GM21360 (cell line): Measurements from ENCODE around the gene ATRN.
"Not testable (repeated sequence)": the region's sequence is repeated elsewhere in the genome, so short reads cannot be mapped to it uniquely, and the experiment has no call there.

Source experiments
- ATAC-seq: cut with Tn5 transposase; IDR thresholded peaks from one replicate; pipeline ENCODE4 v1.9.1; 2021; ENCODE audit warnings: mild to moderate bottlenecking, moderate library complexity; ENCODE audit not compliant: unreplicated experiment

Gene ATRN

DNA sequence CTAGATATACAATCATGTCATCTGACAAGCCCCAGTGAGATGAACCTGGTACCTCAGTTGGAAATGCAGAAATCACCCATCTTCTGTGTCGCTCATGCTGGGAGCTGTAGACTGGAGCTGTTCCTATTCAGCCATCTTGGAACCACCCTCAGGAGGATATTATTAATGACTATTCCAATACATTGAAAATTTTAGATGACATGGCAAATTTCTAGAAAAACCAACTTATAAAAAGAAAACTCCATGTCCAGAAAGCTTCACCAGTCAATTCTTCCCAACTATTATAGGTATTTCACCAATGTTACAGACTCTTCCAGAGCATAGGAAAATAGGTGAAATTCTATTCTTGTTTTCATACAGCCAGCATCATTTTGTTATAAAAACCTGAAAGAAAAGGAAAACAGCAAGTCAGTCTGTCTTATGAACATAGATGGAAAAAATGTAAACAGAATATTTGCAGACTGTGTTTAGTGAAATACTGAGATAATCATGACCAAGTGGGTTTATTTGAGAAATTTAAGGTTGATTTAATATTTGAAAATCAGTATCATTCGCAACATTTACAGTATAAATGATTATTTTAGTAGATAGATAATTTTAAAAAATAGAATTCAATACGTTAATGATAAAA is 43.3 kb downstream of the ATRN start:
- ATAC-seq: no peak

DNA sequence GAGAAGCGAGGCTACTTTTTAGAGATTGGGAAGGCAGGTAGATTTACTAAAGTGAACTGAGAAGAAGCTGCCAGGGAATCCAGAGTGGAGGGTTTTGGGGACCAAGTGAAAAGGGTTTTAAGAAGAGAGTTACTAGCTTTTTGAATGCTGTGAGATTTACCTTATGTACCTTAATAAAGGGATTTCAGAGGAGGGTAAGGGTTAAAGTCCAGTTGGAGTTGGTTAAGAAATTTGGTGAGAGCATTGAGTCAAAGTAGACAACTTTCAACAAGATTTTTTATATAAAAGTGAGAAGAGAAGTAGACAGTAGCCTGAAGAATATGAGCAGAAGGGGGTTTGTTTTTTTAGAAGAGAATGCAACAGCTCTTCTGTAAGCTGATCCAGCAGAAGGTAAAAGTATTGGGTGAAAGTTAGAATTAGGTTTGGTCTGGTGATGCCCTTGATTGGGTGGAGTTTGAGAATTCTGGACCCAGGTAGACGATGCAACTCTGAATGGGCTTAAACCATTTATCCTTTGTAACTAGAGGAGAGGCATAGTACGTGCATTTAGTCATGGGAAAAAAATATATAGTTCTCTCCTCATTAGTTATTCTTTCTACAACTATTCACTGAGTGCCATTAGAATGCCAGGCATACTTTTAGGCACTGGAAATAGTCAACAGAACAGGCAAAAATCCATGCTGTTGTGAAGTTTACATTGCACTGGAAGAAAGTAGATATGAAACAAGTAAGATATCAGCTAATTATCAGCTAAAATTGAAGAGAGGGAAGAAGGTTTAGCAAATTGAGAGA is 44.8 kb downstream of the ATRN start:
- no peak for ATAC-seq

DNA sequence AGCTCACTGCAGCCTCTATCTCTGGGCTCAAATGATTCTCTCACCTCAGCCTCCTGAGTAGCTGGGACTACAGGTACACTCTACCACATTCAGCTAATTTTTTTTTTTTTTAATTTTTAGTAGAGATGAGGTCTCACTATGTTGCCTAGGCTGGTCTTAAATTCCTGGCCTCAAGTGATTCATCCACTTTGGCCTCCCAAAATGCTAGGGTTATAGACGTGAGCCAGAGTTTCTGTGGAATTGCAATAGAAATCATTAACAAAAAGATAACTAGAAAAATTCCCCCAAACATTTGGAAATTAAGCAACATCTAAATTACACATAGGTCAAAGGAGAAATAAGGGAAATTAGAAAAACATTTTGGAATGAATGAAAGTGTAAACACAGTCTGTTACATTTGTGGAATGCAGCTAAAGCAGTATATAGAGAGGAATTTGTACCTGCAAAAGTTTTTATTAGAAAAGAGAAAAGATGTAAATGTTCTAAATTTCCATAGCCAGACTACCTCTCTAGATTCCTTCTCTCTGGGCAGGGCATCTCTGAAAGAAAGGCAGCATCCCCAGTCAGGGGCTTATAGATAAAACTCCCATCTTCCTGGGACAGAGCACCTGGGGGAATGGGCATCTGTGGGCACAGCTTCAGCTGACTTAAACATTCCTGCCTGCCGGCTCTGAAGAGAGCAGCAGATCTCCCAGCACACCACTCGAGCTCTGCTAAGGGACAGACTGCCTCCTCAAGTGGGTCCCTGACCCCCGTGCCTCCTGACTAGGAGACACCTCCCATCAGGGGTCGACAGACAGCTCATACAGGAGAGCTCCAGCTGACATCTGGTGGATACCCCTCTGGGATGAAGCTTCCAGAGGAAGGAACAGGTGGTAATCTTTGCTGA is 51.3 kb downstream of the ATRN start:
- ATAC-seq: no peak

DNA sequence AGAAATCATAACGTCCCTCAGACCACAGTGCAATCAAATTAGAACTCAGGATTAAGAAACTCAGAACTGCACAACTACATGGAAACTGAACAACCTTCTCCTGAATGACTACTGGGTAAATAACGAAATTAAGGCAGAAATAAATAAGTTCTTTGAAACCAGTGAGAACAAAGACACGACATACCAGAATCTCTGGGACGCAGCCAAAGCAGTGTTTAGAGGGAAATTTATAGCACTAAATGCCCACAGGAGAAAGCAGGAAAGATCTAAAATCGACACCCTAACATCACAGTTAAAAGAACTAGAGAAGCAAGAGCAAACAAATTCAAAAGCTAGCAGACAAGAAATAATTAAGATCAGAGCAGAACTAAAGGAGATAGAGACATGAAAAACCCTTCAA is 53.9 kb downstream of the ATRN start:
- ATAC-seq: not testable (repeated sequence)

DNA sequence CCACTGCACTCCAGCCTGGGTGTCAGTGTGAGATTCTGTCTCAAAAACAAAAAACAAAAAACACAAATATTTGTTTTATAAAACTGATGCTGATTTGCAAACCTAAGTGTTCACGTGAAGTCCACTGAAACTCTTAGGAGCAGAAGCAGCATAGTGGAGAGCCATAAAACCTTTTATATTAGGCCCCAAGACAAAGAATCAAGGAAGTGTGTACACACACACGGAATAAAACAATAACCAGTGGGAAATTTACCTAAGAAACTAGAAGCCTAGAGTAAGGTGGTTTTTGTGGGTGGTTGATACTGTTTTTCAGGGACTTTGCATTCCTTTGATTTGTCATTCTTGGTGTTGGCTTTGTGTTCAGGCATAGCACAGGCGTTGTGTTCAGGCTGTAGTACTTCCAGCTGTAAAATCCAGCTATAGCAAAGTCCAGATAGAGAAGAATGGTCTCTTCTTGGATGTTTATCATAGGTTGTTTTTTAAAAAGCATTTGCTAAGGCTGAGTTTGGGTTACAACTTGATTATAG is 61.3 kb downstream of the ATRN start:
- ATAC-seq: no peak

DNA sequence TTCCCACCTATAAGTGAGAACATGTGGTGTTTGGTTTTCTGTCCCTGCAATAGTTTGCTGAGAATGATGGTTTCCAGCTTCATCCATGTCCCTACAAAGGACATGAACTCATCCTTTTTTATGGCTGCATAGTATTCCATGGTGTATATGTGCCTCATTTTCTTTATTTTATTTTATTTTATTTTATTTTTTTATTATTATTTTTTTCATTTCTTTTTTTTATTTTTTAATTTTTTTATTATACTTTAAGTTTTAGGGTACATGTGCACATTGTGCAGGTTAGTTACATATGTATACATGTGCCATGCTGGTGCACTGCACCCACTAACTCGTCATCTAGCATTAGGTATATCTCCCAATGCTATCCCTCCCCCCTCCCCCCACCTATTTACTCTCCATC is 66.9 kb downstream of the ATRN start:
- ATAC-seq: not testable (repeated sequence)

DNA sequence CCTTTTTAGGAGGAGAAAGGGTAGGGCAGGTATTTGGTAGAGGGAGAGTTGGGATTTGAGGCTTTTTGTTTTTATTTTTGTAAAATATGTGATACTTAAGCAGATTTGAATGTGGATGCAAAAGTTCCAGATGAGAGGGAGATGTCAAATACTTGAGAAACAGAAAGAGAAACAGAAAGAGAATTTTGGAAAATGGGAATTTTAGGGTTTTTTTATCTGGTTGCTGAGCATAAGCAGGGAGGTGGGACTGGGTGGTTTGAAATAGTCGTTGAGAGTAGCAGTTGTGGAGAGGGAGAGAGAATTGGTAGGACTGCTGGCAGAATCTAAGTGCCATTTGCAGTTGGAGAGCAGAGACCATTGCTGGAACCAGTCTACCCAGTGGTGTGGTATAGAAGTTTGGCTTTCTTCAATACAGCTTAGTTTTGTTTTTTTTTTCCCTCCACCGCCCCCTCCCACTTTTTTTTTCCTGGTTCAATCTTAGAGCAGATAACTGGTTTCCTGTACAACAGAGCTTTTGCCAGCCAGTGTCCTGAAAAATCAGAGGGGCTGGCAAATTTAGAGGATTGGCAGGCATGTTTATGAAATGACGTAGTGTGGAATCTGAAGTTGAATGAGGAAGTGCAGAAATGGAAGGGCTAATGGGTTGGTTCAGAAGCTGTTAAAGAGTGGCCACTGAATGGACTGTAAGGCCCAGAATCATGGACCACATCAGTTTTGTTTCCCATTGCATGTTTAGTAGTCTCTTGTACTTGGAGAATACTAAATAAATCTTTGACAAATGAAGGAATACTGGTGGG is 68.7 kb downstream of the ATRN start:
- ATAC-seq: no peak

DNA sequence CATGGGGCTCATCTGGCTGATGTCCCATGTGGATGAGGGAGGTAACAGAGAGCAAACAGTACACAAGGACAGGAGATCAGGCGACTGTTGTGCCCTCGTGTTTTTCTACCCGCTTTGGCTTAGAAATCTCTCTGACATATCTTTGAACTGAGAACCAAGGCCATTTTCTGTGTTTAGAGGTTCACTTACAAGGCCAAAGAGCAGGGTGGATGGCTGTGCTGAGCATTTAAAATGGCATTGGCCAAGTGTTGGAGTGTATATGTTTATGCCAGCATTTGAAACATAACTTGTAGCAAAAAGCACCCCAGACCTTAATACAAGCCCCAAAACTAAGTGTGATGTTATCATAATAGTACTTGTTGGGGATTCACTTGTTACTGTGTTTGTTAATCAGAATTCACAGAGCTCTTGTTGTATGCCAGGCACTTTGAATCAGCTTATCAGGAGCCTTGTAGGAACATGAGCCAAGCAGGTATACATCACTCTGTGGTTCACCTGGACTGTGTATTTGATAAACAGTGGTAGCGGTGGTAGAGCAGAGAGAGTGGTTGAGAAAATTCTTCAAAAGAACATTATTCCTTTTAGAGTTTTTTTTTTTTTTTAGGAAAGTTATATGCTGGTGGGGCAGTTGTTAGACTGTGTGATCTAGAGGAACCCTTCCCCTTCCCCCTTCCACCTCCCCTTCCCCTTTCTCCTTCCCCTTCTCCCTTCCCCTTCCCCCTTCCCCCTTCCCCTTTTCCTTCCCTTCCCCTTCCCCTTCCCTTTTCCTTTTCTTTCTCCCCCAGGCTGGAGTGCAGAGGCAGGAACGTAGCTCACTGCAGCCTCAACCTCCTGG is 71.3 kb downstream of the ATRN start:
- no peak for ATAC-seq

DNA sequence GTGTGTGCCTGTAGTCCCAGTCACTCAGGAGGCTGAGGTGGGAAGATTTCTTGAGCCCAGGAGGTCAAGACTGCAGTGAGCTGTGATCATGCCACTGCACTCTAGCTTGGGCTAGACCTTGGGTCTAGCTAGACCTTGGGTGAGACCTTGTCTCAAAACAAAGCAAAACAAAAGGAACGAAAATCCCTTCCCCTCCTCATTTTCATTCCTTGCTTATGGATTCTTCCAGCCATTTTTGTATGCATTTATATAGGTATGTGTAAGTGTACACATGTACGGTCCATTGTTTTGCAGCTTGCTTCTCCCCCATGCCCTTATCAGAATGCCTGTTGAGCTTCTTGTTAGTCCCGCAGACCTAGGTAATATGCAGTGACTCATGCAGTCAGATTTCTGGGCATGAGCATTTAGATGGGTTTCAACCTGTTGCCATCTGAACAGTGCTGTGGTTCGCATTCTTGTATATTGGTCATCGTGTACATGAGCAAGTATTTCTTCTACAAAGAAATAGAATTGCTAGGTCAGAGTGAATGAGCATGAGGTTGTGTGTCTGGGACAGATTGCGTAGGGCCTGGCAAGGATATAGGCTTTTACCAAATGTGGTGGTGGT is 73.2 kb downstream of the ATRN start:
- ATAC-seq: no peak

DNA sequence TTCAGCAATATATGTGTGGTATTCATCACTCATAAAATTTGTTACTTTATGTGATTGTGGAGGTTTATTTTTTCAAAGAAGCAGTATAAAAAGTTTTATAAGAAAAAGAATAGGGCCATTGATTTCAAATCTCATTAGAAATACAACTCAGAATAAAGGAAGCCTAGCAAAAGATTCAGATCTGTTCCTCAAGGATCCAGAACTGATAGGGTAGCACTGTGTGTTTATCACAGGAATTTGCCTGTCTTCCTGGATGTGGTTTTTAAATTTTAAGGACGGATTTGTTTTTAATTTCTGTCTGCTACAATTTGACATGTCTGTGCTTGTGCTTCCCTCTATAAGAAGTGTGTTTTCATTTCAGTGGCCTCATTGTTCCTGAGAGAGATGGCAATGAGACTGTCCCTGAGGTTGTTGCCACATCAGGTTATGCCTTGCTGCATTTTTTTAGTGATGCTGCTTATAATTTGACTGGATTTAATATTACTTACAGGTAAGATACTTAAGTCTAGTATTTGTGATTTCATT is 74.6 kb downstream of the ATRN start:
- ATAC-seq: no peak

DNA sequence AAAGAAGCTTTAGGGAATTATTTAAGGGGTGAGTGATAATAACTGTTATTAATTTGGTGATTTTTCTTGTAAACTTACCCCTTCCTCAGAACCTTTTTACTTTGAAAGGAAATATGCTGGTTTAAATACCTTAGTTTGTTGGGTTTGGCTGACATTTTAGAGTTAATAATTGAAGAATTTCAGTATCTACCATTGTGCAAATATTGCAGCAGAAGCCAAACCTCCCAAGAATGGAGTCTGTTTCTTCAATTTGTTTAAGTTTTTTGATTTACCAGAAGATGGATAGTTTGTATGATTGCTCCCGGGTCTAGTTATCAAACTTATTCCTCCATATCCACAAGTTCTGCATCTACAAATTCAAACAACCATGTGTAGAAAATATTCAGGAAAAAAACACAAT is 77.1 kb downstream of the ATRN start:
- ATAC-seq: no peak

DNA sequence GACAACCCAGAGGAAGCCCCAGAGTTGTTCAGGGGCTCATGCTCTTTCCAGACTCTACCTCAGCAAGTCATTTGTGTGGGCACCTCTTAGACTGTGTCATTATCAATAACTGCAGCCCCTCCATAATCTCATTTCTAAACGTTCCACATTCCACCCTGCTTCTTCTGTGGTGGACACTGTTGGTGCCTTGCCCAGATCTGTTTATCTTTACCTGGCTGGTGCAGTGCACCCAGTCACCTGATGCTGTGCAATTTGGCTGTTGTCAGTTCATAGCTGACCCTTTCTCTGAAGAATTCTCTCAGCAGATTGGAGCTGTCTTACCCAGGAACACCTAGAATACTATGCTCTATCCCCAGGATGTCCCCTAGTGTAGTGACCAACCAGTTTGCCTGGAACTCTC is 80.0 kb downstream of the ATRN start:
- no peak for ATAC-seq

DNA sequence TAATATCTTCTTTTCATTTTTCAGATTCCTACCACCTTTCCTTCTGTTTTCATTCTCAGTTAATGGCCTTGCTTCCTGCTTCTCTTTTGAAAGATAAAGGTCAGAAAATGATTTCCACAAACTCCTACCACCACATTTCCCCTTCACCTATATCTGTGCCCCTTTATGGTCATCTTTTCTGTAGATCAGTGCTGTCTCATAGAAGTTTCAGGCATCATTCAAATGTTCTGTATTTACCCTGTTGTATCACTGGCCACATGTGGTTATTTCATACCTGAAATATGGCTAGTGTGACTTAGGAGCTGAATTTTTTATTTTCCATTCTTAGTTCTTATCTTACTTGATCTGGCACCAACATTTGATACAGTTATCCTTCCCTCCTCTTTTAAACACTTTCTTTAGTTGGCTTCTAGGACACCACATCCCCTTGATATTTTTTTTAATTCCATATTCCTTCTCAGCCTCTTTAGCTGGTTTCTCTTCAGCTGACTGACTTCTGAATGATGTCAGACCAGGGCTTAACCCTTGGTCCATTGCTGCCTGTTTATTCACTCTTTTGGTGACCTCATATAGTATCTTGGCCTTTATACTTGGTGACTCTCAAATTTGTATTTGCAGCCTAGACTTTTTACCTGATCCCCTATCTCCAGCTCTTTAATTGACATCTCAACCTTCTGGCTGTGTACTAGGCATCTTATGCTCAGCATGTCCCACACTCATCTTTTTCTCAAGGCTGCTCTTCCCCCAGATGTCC is 81.0 kb downstream of the ATRN start:
- no peak for ATAC-seq

DNA sequence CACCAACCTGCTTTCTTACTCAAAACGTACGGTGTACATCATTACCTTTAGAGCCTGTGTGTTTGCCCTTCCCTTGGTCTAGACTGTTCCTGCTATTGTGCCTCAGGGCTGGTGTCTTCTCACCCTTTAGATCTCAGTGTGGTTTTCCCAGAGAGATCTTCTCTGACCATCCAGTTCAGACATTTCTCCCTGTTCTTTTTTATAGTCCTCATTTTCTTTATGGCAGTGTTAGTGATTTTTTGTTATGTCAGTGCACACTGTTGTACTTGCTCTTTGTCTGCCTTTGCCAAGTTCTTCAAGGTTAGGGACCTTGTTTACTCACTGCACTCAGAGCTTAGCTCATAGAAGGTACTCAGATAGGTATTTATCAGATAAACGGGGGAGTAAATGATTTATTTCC is 82.8 kb downstream of the ATRN start:
- ATAC-seq: no peak

DNA sequence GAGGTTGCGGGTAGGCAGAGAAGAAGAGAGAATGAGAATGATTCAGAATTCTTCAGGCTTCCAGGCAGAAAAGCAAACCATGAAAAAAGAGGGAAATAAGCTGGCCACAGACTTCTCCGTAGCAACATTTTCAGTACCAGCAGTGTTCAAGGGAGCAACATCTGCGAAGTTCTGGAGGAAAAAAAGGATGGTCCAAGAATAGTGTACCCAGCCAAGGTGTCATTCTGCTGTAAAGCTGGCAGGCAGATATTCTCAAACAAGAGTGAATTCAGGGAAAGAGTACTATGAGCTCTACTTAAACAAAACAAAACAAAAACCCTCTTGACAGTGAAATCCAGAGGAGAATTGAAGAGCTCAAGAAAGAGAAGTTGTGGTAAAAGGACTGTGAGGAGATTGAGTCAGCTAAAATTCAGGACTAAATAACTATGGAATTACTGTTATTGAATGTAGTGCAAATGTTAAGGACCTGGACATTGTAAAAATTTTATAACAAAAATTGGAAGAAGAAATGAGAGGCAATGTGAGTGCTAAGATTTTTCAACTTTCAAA is 86.5 kb downstream of the ATRN start:
- ATAC-seq: no peak

DNA sequence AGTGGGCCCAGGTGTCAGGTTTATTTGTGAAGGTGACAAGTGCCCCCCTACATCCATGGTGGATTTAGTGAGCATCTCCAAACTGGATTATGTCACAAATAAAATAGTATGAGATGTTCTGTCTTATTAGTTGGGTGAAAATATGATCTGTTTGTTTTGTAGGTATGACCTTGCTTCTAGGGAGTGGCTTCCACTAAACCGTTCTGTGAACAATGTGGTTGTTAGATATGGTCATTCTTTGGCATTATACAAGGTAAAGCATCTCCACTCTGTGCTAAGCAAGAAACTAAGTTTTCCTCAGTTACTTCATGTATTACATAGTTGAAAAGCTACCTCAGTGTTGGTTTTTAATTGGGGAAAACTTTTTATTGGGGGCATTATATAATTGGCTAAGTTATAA is 88.4 kb downstream of the ATRN start:
- ATAC-seq: no peak

DNA sequence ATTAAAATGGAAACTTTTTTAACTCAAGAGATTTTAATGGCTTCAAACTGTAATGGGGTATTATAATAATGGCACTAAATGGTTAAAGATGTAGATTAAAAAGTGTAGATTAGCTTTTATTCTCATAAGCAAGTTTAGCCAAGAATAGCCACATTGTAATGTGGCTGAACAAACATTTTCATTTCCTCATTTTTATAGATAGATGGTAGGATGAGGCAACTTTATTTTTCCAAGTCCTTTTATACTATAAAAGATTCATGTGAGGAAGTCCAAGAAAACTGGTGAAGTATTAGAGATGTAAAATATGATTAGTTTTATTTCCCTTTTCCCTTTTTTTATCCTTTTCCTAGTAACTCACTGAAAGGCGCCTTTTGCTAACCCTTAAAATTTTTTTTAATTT is 88.8 kb downstream of the ATRN start:
- ATAC-seq: no peak

DNA sequence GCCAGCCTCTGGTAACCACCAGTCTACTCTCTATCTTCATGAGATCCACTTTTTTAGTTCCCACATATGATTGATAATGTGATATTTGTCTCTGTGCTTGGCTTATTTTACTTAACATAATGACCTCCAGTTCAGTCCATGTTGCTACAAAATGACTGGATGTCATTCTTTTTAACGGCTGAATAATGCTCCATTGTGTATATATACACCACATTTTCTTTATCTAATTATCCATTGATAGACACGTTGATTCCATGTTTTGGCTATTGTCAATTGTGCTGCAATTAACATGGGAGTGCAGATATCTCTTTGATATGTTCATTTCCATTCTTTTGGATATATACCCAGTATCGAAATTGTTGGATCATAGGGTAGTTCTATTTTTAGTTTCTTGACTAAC is 89.3 kb downstream of the ATRN start:
- no peak for ATAC-seq
